Measurements from ENCODE around the gene TMEM26. TPM values are rescaled to one million over a fixed set of nuclear protein-coding genes. Genes with fewer than 3 reads are reported as not detected.
"Not testable (repeated sequence)": the region's sequence is repeated elsewhere in the genome, so short reads cannot be mapped to it uniquely, and the experiment has no call there.

The TMEM26 gene
- total RNA-seq, 3 donors from 2014 or later (not counting 1 experiment from before 2014, with no cell fraction given), result not detected

- DNase-seq, result no peak
- no peak overlapping the region for H3K4me3 Mint-ChIP-seq
- TF ChIP-seq, protein P1, sequence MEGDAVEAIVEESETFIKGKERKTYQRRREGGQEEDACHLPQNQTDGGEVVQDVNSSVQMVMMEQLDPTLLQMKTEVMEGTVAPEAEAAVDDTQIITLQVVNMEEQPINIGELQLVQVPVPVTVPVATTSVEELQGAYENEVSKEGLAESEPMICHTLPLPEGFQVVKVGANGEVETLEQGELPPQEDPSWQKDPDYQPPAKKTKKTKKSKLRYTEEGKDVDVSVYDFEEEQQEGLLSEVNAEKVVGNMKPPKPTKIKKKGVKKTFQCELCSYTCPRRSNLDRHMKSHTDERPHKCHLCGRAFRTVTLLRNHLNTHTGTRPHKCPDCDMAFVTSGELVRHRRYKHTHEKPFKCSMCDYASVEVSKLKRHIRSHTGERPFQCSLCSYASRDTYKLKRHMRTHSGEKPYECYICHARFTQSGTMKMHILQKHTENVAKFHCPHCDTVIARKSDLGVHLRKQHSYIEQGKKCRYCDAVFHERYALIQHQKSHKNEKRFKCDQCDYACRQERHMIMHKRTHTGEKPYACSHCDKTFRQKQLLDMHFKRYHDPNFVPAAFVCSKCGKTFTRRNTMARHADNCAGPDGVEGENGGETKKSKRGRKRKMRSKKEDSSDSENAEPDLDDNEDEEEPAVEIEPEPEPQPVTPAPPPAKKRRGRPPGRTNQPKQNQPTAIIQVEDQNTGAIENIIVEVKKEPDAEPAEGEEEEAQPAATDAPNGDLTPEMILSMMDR (IDR thresholded peaks at IDR 0.05), result no peak
- Histone ChIP-seq H3K4me1 (ENCODE audit: control insufficient read depth, insufficient read depth, low read length) (no peaks in the 10 kb centered on the region), H3K9me3 (ENCODE audit: control insufficient read depth, insufficient read depth, low read length) (no peaks in the 10 kb centered on the region), H3K36me3 (ENCODE audit: control insufficient read depth, insufficient read depth, low read length) (no peaks in the 10 kb centered on the region), H3K4me3 (ENCODE audit: low read length) (no peak overlapping the region), H3K27ac (ENCODE audit: low read length) (no peak overlapping the region), H3K27me3 (ENCODE audit: control insufficient read depth, insufficient read depth, low read length) (no peaks in the 10 kb centered on the region)
- intact Hi-C loops (cut with micrococcal nuclease), result no loop called here
- H3K4me1 Mint-ChIP-seq, result peaks cover 4 to 5% of the 10 kb centered on the region in 2 donors
- no peaks in the 10 kb centered on the region for H3K36me3 Mint-ChIP-seq
- 4% methylated on average over 4 of the region's 4 CpGs for WGBS (ENCODE audit: insufficient coverage)
- H3K9me3 Mint-ChIP-seq, result peaks cover 0 to 3% of the 10 kb centered on the region in 2 donors
- H3K27me3 Mint-ChIP-seq (ENCODE audit: low read depth in 2 of 2), result peaks cover 3 to 4% of the 10 kb centered on the region in 2 donors
- no peak for ATAC-seq
- no peak overlapping the region for H3K27ac Mint-ChIP-seq
Measured at GRCh38 chr10:61390851-61391250, 62.3 kb downstream of the TMEM26 start.

- H3K4me3 Mint-ChIP-seq, result no peak overlapping the region
- Histone ChIP-seq H3K27ac (ENCODE audit: low read length) (no peak overlapping the region), H3K4me3 (ENCODE audit: low read length) (no peak overlapping the region), H3K36me3 (ENCODE audit: control insufficient read depth, insufficient read depth, low read length) (no peaks in the 10 kb centered on the region), H3K27me3 (ENCODE audit: control insufficient read depth, insufficient read depth, low read length) (no peaks in the 10 kb centered on the region), H3K9me3 (ENCODE audit: control insufficient read depth, insufficient read depth, low read length) (no peaks in the 10 kb centered on the region), H3K4me1 (ENCODE audit: control insufficient read depth, insufficient read depth, low read length) (no peaks in the 10 kb centered on the region)
- peaks cover 3 to 8% of the 10 kb centered on the region in 2 donors for H3K27me3 Mint-ChIP-seq (ENCODE audit: low read depth in 2 of 2)
- H3K27ac Mint-ChIP-seq, result no peak overlapping the region
- WGBS (ENCODE audit: insufficient coverage), result 81% methylated on average over 3 of the region's 3 CpGs
- no peaks in the 10 kb centered on the region for H3K36me3 Mint-ChIP-seq
- intact Hi-C loops (cut with micrococcal nuclease), result no loop called here
- no peak for DNase-seq
- H3K4me1 Mint-ChIP-seq, result peaks cover 4 to 5% of the 10 kb centered on the region in 2 donors
- ATAC-seq, result no peak
- TF ChIP-seq, protein P1 (IDR thresholded peaks at IDR 0.05), result no peak
- peaks cover 0 to 3% of the 10 kb centered on the region in 2 donors for H3K9me3 Mint-ChIP-seq
Measured at GRCh38 chr10:61389887-61390286, 63.3 kb downstream of the TMEM26 start.

GRCh38 chr10:61388986-61389385, 64.2 kb downstream of the TMEM26 start:
- H3K4me1 Mint-ChIP-seq; H3K9me3 ChIP-seq (ENCODE audit: control insufficient read depth, insufficient read depth, low read length); H3K27me3 ChIP-seq (ENCODE audit: control insufficient read depth, insufficient read depth, low read length); intact Hi-C loops (cut with micrococcal nuclease); H3K9me3 Mint-ChIP-seq; H3K27ac ChIP-seq (ENCODE audit: low read length); H3K36me3 Mint-ChIP-seq; DNase-seq; H3K36me3 ChIP-seq (ENCODE audit: control insufficient read depth, insufficient read depth, low read length); H3K4me1 ChIP-seq (ENCODE audit: control insufficient read depth, insufficient read depth, low read length); H3K27ac Mint-ChIP-seq; ATAC-seq; H3K27me3 Mint-ChIP-seq (ENCODE audit: low read depth in 2 of 2); H3K4me3 ChIP-seq (ENCODE audit: low read length); H3K4me3 Mint-ChIP-seq: not testable (repeated sequence)
- WGBS (ENCODE audit: insufficient coverage), result 92% methylated on average over 6 of the region's 6 CpGs

DNA sequence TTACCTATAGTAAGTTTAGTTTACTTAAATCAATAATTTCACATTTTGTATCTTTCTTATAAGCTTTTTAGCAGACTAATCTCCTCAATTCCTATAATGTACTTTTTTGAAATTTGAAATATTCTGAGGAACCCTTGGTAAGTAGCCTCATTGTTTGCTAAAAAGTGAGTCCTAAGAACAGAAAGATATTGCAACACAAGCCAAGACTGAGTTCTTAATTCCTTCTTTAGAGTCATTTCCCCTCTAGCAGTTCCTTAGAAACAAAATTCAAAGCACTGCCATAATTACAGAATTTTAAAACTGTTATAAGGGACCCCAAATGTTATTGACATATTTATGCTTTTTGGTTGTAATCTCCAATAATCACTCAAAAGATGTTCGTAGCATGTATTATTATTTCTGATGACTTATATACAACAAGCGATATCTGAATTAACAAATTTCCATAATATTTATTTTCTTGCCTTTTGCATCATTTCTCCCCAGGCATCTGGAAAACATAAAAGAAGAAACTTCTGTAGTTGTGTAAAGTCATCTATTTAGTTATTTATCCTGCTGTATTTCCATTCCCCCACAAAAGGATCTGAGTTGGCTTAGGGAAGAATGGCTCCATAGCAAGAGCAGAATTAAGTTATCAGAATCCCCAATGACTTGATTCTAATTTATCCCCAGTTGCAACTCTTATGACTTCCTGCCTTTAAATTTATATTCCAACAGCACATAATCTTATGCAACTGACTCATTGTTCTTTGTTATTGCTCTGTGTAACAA, 67.8 kb downstream of the TMEM26 start:
- TF ChIP-seq, protein P1 (IDR thresholded peaks at IDR 0.05), result no peak
- Mint-ChIP-seq H3K27ac (no peak overlapping the region), H3K4me1 (no peaks in the 10 kb centered on the region), H3K9me3 (peaks cover 0 to 3% of the 10 kb centered on the region in 2 donors), H3K27me3 (ENCODE audit: low read depth in 2 of 2) (peaks cover 3 to 8% of the 10 kb centered on the region in 2 donors), H3K36me3 (no peaks in the 10 kb centered on the region), H3K4me3 (no peak overlapping the region)
- no peaks in the 10 kb centered on the region for H3K27me3 ChIP-seq (ENCODE audit: control insufficient read depth, insufficient read depth, low read length)
- ATAC-seq (no peak), DNase-seq (no peak)
- WGBS (ENCODE audit: insufficient coverage), result no CpG with 5 or more reads among the region's 2 CpGs
- H3K4me1 ChIP-seq (ENCODE audit: control insufficient read depth, insufficient read depth, low read length), result no peaks in the 10 kb centered on the region
- no peaks in the 10 kb centered on the region for H3K9me3 ChIP-seq (ENCODE audit: control insufficient read depth, insufficient read depth, low read length)
- intact Hi-C loops (cut with micrococcal nuclease), result no loop called here
- no peak overlapping the region for H3K27ac ChIP-seq (ENCODE audit: low read length)
- no peaks in the 10 kb centered on the region for H3K36me3 ChIP-seq (ENCODE audit: control insufficient read depth, insufficient read depth, low read length)
- no peak overlapping the region for H3K4me3 ChIP-seq (ENCODE audit: low read length)

GRCh38 chr10:61381153-61381552, 72.0 kb downstream of the TMEM26 start:
- H3K36me3 ChIP-seq (ENCODE audit: control insufficient read depth, insufficient read depth, low read length); H3K9me3 ChIP-seq (ENCODE audit: control insufficient read depth, insufficient read depth, low read length); DNase-seq; H3K27ac Mint-ChIP-seq; H3K27ac ChIP-seq (ENCODE audit: low read length); ATAC-seq; intact Hi-C loops (cut with micrococcal nuclease); H3K36me3 Mint-ChIP-seq; H3K27me3 ChIP-seq (ENCODE audit: control insufficient read depth, insufficient read depth, low read length); H3K9me3 Mint-ChIP-seq; H3K4me1 Mint-ChIP-seq; H3K4me1 ChIP-seq (ENCODE audit: control insufficient read depth, insufficient read depth, low read length); H3K4me3 ChIP-seq (ENCODE audit: low read length); H3K4me3 Mint-ChIP-seq; H3K27me3 Mint-ChIP-seq (ENCODE audit: low read depth in 2 of 2): not testable (repeated sequence)
- 100% methylated on average over 1 of the region's 3 CpGs for WGBS (ENCODE audit: insufficient coverage)

All from natural killer cell (primary cell).